ENCODE data around the gene NEMP1. TPM values are rescaled to one million over a fixed set of nuclear protein-coding genes. Genes with fewer than 3 reads are reported as not detected.

The NEMP1 gene
- polyA plus RNA-seq, 1 donor (not counting 4 experiments of a cell fraction or from before 2014, with no cell fraction given): 18.6 TPM

- H3K4me3 ChIP-seq (ENCODE audit: control insufficient read depth in 2 of 3, extremely low read depth in 1 of 3, insufficient read depth in 2 of 3, low read depth in 1 of 3, low read length in 3 of 3): peak overlapping the region; percentile 55 to 83 (median 82)
- no peaks in the 10 kb centered on the region for H3K9me3 ChIP-seq (ENCODE audit: control insufficient read depth, low read depth, low read length)
- no peak for FAIRE-seq
- peak overlapping the region; percentile 91 for H3K9ac ChIP-seq (ENCODE audit: control insufficient read depth, extremely low read depth, insufficient read depth, low read length)
- H3K4me1 ChIP-seq (ENCODE audit: control insufficient read depth, extremely low read depth, insufficient read depth, low read length): peaks cover 32% of the 10 kb centered on the region
- H3K27ac ChIP-seq (ENCODE audit: control insufficient read depth, insufficient read depth, low read length): peak overlapping the region; percentile 95
- peak overlapping the region; percentile 39 for H2AFZ ChIP-seq (ENCODE audit: control insufficient read depth, low read length)
- H3K9me1 ChIP-seq (ENCODE audit: control insufficient read depth, extremely low read depth, insufficient read depth, low read length): no peaks in the 10 kb centered on the region
- no peaks in the 10 kb centered on the region for H3K27me3 ChIP-seq (ENCODE audit: control insufficient read depth, extremely low read depth, insufficient read depth, low read length)
- H4K20me1 ChIP-seq (ENCODE audit: control insufficient read depth, extremely low read depth, insufficient read depth, low read length): peaks cover 4% of the 10 kb centered on the region
- no peak for TF ChIP-seq EZH2 (IDR thresholded peaks at IDR 0.05; ENCODE audit: low read length)
- no peak for TF ChIP-seq CTCF (optimal IDR thresholded peaks at IDR 0.05 in 1 of 3, IDR thresholded peaks at IDR 0.05 in 1 of 3, conservative IDR thresholded peaks at IDR 0.05 in 1 of 3; ENCODE audit: extremely low read depth in 1 of 3, insufficient read depth in 2 of 3, low read length in 3 of 3)
- peaks cover 0 to 2% of the 10 kb centered on the region in 2 experiments for H3K36me3 ChIP-seq (ENCODE audit: control insufficient read depth in 2 of 2, extremely low read depth in 1 of 2, insufficient read depth in 2 of 2, low read length in 2 of 2)
- H3K79me2 ChIP-seq (ENCODE audit: control insufficient read depth, insufficient read depth, low read length): peaks cover 18% of the 10 kb centered on the region
- DNase-seq (ENCODE audit: low read depth, low spot score): no peak
- peak overlapping the region; percentile 97 for H3K4me2 ChIP-seq (ENCODE audit: control insufficient read depth, extremely low read depth, insufficient read depth, low read depth, low read length)
- dilution Hi-C loops (cut with MboI; ENCODE audit: extremely low pct_ligation_motif_present, low sequenced_read_pairs): no loop called here
Measured at GRCh38 chr12:57087010-57087690, 8.6 kb upstream of the NEMP1 start.

GRCh38 chr12:57086493-57087009, 8.0 kb upstream of the NEMP1 start:
- H3K4me2 ChIP-seq (ENCODE audit: control insufficient read depth, extremely low read depth, insufficient read depth, low read depth, low read length): peak overlapping the region; percentile 97
- peak overlapping the region; percentile 91 for H3K9ac ChIP-seq (ENCODE audit: control insufficient read depth, extremely low read depth, insufficient read depth, low read length)
- H3K4me3 ChIP-seq (ENCODE audit: control insufficient read depth in 2 of 3, extremely low read depth in 1 of 3, insufficient read depth in 2 of 3, low read depth in 1 of 3, low read length in 3 of 3): peak overlapping the region; percentile 55 to 83 (median 82)
- DNase-seq (ENCODE audit: low read depth, low spot score) (no peak), FAIRE-seq (no peak)
- TF ChIP-seq CTCF (optimal IDR thresholded peaks at IDR 0.05 in 1 of 3, IDR thresholded peaks at IDR 0.05 in 1 of 3, conservative IDR thresholded peaks at IDR 0.05 in 1 of 3; ENCODE audit: extremely low read depth in 1 of 3, insufficient read depth in 2 of 3, low read length in 3 of 3) (peak in 2 of 3 experiments; percentile 3 to 32), EZH2 (IDR thresholded peaks at IDR 0.05; ENCODE audit: low read length) (no peak)
- H3K4me1 ChIP-seq (ENCODE audit: control insufficient read depth, extremely low read depth, insufficient read depth, low read length): peaks cover 32% of the 10 kb centered on the region
- peak overlapping the region; percentile 95 for H3K27ac ChIP-seq (ENCODE audit: control insufficient read depth, insufficient read depth, low read length)
- H3K9me1 ChIP-seq (ENCODE audit: control insufficient read depth, extremely low read depth, insufficient read depth, low read length): no peaks in the 10 kb centered on the region
- H2AFZ ChIP-seq (ENCODE audit: control insufficient read depth, low read length): peak overlapping the region; percentile 39
- H3K27me3 ChIP-seq (ENCODE audit: control insufficient read depth, extremely low read depth, insufficient read depth, low read length): no peaks in the 10 kb centered on the region
- H3K79me2 ChIP-seq (ENCODE audit: control insufficient read depth, insufficient read depth, low read length): peaks cover 18% of the 10 kb centered on the region
- dilution Hi-C loops (cut with MboI; ENCODE audit: extremely low pct_ligation_motif_present, low sequenced_read_pairs): no loop called here
- no peaks in the 10 kb centered on the region for H3K36me3 ChIP-seq (ENCODE audit: control insufficient read depth in 2 of 2, extremely low read depth in 1 of 2, insufficient read depth in 2 of 2, low read length in 2 of 2)
- peaks cover 4% of the 10 kb centered on the region for H4K20me1 ChIP-seq (ENCODE audit: control insufficient read depth, extremely low read depth, insufficient read depth, low read length)
- no peaks in the 10 kb centered on the region for H3K9me3 ChIP-seq (ENCODE audit: control insufficient read depth, low read depth, low read length)
